ENCODE data around the gene TNIP2.

DNA sequence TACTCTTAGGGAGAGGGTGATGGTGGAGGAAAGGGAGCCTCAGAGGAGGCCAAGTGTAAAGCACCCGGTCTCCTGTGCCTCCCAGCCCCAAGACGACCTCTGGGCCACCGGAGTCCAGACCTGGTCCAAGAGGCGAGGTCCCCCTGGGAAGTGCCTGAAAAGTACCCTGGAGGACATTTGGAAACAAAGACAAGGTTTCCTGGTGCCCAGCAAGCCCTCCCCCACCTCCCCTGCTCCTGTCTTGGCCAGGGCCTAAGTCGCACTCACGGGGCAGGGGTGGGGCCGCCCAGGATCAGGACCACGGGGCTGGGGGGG lies 36.2 kb upstream of the TNIP2 start:
- no peak for TF ChIP-seq RAD21 (IDR thresholded peaks at IDR 0.05)
- TF ChIP-seq, protein P1, sequence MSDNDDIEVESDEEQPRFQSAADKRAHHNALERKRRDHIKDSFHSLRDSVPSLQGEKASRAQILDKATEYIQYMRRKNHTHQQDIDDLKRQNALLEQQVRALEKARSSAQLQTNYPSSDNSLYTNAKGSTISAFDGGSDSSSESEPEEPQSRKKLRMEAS (IDR thresholded peaks at IDR 0.05) = no peak
- TF ChIP-seq, protein P2, sequence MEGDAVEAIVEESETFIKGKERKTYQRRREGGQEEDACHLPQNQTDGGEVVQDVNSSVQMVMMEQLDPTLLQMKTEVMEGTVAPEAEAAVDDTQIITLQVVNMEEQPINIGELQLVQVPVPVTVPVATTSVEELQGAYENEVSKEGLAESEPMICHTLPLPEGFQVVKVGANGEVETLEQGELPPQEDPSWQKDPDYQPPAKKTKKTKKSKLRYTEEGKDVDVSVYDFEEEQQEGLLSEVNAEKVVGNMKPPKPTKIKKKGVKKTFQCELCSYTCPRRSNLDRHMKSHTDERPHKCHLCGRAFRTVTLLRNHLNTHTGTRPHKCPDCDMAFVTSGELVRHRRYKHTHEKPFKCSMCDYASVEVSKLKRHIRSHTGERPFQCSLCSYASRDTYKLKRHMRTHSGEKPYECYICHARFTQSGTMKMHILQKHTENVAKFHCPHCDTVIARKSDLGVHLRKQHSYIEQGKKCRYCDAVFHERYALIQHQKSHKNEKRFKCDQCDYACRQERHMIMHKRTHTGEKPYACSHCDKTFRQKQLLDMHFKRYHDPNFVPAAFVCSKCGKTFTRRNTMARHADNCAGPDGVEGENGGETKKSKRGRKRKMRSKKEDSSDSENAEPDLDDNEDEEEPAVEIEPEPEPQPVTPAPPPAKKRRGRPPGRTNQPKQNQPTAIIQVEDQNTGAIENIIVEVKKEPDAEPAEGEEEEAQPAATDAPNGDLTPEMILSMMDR (IDR thresholded peaks at IDR 0.05; ENCODE audit: low read depth, low read length, missing input control) = no peak
